OCI-LY3 (cell line): Measurements from ENCODE around the gene SH3BP2.

Experiments
- EZH2phosphoT487 ChIP-seq: fragments of 200-600 bp; shearing (Covaris generic); IDR thresholded peaks from 2 replicates; pipeline ENCODE4 v1.6.1; 2018; ENCODE audit warnings: antibody characterized with exemption, mixed run types, low read depth
- TF ChIP-seq, protein P1 (sequence below): fragments of 200-600, 300-600 bp; sonication (generic); IDR thresholded peaks from 2 replicates; pipeline ENCODE4 v1.5.1; 2014; ENCODE audit warnings: antibody characterized with exemption, low read length, low read depth

- TF ChIP-seq, protein P1, sequence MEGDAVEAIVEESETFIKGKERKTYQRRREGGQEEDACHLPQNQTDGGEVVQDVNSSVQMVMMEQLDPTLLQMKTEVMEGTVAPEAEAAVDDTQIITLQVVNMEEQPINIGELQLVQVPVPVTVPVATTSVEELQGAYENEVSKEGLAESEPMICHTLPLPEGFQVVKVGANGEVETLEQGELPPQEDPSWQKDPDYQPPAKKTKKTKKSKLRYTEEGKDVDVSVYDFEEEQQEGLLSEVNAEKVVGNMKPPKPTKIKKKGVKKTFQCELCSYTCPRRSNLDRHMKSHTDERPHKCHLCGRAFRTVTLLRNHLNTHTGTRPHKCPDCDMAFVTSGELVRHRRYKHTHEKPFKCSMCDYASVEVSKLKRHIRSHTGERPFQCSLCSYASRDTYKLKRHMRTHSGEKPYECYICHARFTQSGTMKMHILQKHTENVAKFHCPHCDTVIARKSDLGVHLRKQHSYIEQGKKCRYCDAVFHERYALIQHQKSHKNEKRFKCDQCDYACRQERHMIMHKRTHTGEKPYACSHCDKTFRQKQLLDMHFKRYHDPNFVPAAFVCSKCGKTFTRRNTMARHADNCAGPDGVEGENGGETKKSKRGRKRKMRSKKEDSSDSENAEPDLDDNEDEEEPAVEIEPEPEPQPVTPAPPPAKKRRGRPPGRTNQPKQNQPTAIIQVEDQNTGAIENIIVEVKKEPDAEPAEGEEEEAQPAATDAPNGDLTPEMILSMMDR, result no peak
- TF ChIP-seq EZH2phosphoT487, result no peak
These were observed 75.0 kb downstream of the SH3BP2 start for GRCh38 chr4:2867758-2868491.
